ENCODE measurements around the gene SMS.

DNA sequence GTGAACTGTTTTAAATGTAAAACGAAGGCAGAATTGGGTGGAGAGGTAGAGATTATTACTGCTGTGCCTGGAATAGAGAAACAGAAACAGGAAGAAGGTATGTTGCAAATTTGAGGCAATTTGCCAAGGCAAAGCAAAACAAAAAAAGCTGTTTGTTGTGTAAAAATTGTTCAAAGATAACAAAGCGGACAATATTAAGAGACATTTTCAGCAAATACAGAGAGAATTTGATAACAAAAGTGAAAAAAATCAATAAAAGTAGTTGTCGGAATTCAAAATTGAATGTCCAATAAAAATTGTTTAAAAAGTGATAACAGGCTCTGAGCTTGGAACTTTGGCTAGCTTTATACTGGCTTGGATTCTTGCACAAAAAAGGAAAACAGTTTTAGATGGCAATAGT is 14.4 kb upstream of the SMS start:
- no peak for TF ChIP-seq POLR2AphosphoS5 (IDR thresholded peaks at IDR 0.05)
- TF ChIP-seq, protein P1, sequence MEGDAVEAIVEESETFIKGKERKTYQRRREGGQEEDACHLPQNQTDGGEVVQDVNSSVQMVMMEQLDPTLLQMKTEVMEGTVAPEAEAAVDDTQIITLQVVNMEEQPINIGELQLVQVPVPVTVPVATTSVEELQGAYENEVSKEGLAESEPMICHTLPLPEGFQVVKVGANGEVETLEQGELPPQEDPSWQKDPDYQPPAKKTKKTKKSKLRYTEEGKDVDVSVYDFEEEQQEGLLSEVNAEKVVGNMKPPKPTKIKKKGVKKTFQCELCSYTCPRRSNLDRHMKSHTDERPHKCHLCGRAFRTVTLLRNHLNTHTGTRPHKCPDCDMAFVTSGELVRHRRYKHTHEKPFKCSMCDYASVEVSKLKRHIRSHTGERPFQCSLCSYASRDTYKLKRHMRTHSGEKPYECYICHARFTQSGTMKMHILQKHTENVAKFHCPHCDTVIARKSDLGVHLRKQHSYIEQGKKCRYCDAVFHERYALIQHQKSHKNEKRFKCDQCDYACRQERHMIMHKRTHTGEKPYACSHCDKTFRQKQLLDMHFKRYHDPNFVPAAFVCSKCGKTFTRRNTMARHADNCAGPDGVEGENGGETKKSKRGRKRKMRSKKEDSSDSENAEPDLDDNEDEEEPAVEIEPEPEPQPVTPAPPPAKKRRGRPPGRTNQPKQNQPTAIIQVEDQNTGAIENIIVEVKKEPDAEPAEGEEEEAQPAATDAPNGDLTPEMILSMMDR (IDR thresholded peaks at IDR 0.05) = no peak
